ENCODE measurements around the gene KRT76.

The KRT76 gene

DNA sequence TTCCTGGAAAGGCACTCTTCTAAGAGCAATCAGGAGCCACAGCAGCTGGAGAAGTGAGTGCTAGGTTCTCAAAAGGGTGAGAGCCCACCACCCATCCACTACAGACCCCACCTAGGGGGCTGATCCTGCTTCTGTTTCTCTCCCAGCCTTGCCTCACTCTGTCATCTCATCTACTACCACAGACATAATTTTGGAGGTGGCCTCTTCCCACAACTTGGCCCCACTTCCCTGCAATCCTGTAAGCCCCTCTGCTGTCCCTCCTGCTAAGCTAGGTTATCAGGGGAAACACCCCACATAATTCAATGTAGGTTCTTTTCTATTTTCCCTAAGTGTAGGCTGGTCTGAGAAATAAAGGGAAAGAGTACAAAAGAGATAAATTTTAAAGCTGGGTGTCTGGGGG lies 16.5 kb downstream of the KRT76 start:
- TF ChIP-seq TARDBP (IDR thresholded peaks at IDR 0.05), result no peak
- TF ChIP-seq SUZ12 (IDR thresholded peaks at IDR 0.05), result no peak
- TF ChIP-seq FOXM1 (IDR thresholded peaks at IDR 0.05; ENCODE audit: borderline replicate concordance), result no peak
- TF ChIP-seq CTBP1 (IDR thresholded peaks at IDR 0.05; ENCODE audit: borderline replicate concordance), result no peak
- TF ChIP-seq FOXK2 (IDR thresholded peaks at IDR 0.05), result no peak
- no peak for TF ChIP-seq NFRKB (IDR thresholded peaks at IDR 0.05)
- DNase-seq (ENCODE audit: extremely low spot score), result no peak
- ChIA-PET CTCF (no interaction called here), POLR2A (no interaction called here)

DNA sequence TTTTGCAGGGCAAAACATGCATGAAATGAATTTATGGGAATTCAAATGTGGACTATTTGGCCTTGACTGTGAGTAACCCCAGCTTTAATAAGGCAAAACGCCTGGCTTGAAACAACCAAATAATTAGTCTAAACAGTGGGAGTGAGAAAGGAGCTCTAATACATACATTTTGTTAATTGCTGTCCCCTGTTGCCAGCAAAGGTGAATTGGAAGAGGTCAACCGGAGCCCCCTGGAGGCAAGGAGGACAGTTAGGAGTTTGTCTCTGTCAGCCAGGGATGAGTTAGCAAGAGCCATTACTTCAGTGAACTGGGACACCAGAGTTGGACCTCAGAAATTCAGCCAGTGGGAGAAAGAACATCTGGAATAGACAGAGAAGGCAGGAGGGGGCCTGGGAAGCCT lies 17.4 kb downstream of the KRT76 start:
- POLR2A ChIA-PET, result no interaction called here
- TF ChIP-seq SP1 (IDR thresholded peaks at IDR 0.05) (no peak), LEF1 (IDR thresholded peaks at IDR 0.05; ENCODE audit: borderline replicate concordance) (no peak), ARNT (IDR thresholded peaks at IDR 0.05) (no peak), FOXM1 (IDR thresholded peaks at IDR 0.05; ENCODE audit: borderline replicate concordance) (no peak), ELF4 (IDR thresholded peaks at IDR 0.05) (no peak), TARDBP (IDR thresholded peaks at IDR 0.05) (no peak), ZNF384 (IDR thresholded peaks at IDR 0.05) (no peak), FOXK2 (IDR thresholded peaks at IDR 0.05) (no peak)
- TF ChIP-seq, protein P1, sequence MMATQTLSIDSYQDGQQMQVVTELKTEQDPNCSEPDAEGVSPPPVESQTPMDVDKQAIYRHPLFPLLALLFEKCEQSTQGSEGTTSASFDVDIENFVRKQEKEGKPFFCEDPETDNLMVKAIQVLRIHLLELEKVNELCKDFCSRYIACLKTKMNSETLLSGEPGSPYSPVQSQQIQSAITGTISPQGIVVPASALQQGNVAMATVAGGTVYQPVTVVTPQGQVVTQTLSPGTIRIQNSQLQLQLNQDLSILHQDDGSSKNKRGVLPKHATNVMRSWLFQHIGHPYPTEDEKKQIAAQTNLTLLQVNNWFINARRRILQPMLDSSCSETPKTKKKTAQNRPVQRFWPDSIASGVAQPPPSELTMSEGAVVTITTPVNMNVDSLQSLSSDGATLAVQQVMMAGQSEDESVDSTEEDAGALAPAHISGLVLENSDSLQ (IDR thresholded peaks at IDR 0.05), result no peak
- no peak for DNase-seq (ENCODE audit: extremely low spot score)
- CTCF ChIA-PET, result no interaction called here

- no peak for DNase-seq (ENCODE audit: extremely low spot score)
- ChIA-PET CTCF (interaction anchor here (0.6 kb wide), 1 partner anchor 105 kb away, joined by 4 read pairs; no protein-coding TSS in a partner anchor), POLR2A (no interaction called here)
- no peak for TF ChIP-seq ELF4 (IDR thresholded peaks at IDR 0.05)
- TF ChIP-seq BHLHE40 (IDR thresholded peaks at IDR 0.05; ENCODE audit: borderline replicate concordance), result no peak
- no peak for TF ChIP-seq SUZ12 (IDR thresholded peaks at IDR 0.05)
- no peak for TF ChIP-seq SP1 (IDR thresholded peaks at IDR 0.05)
- TF ChIP-seq ZNF384 (IDR thresholded peaks at IDR 0.05), result no peak
- no peak for TF ChIP-seq ARNT (IDR thresholded peaks at IDR 0.05)
- no peak for TF ChIP-seq LEF1 (IDR thresholded peaks at IDR 0.05; ENCODE audit: borderline replicate concordance)
- no peak for TF ChIP-seq FOXK2 (IDR thresholded peaks at IDR 0.05)
- no peak for TF ChIP-seq TARDBP (IDR thresholded peaks at IDR 0.05)
- no peak for TF ChIP-seq FOXM1 (IDR thresholded peaks at IDR 0.05; ENCODE audit: borderline replicate concordance)
- no peak for TF ChIP-seq L3MBTL2 (conservative IDR thresholded peaks at IDR 0.05)
- no peak for TF ChIP-seq NFRKB (IDR thresholded peaks at IDR 0.05)
- no peak for TF ChIP-seq FOXA1 (IDR thresholded peaks at IDR 0.05)
These were observed 17.9 kb downstream of the KRT76 start for GRCh38 chr12:52759218-52759617.

- CTCF ChIA-PET, result no interaction called here
- POLR2A ChIA-PET, result no interaction called here
- no peak for TF ChIP-seq FOXK2 (IDR thresholded peaks at IDR 0.05)
- TF ChIP-seq ZNF384 (IDR thresholded peaks at IDR 0.05), result no peak
- no peak for TF ChIP-seq BHLHE40 (IDR thresholded peaks at IDR 0.05; ENCODE audit: borderline replicate concordance)
- TF ChIP-seq NFRKB (IDR thresholded peaks at IDR 0.05), result no peak
- TF ChIP-seq FOXM1 (IDR thresholded peaks at IDR 0.05; ENCODE audit: borderline replicate concordance), result no peak
- TF ChIP-seq, protein P1 (IDR thresholded peaks at IDR 0.05), result no peak
- no peak for TF ChIP-seq TARDBP (IDR thresholded peaks at IDR 0.05)
- no peak for TF ChIP-seq SUZ12 (IDR thresholded peaks at IDR 0.05)
- no peak for TF ChIP-seq ARNT (IDR thresholded peaks at IDR 0.05)
- TF ChIP-seq SP1 (IDR thresholded peaks at IDR 0.05), result no peak
- TF ChIP-seq CTBP1 (IDR thresholded peaks at IDR 0.05; ENCODE audit: borderline replicate concordance), result no peak
- no peak for TF ChIP-seq L3MBTL2 (conservative IDR thresholded peaks at IDR 0.05)
- no peak for TF ChIP-seq HDGF (IDR thresholded peaks at IDR 0.05; ENCODE audit: borderline replicate concordance)
- TF ChIP-seq ELF4 (IDR thresholded peaks at IDR 0.05), result no peak
- TF ChIP-seq FOXA1 (IDR thresholded peaks at IDR 0.05), result no peak
- no peak for TF ChIP-seq LEF1 (IDR thresholded peaks at IDR 0.05; ENCODE audit: borderline replicate concordance)
- no peak for DNase-seq (ENCODE audit: extremely low spot score)
These were observed 19.5 kb downstream of the KRT76 start for GRCh38 chr12:52757449-52758176.

GRCh38 chr12:52756281-52756960 lies 20.7 kb downstream of the KRT76 start:
- CTCF ChIA-PET, result no interaction called here
- no peak for TF ChIP-seq BHLHE40 (IDR thresholded peaks at IDR 0.05; ENCODE audit: borderline replicate concordance)
- POLR2A ChIA-PET, result no interaction called here
- no peak for DNase-seq (ENCODE audit: extremely low spot score)

DNA sequence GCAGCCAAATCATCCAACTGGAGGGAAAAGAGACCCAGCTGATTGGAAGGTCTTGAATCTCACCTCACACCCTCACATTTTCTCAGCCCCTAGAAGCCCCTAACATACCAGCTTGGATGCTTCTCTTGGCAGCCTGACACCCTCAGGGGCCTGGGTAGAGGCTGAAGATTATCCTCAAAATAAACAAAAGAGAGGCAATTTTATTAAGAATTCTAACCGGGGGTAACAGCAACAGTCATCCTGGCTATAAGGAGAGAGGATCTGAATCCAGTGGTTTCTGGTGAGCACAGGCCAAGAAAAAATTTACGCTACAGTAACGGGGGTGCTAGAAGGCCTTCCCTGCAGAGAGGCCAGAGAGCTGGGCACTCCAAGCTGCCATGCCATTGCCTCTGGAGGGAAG lies 21.6 kb downstream of the KRT76 start:
- TF ChIP-seq TARDBP (IDR thresholded peaks at IDR 0.05), result no peak
- no peak for TF ChIP-seq NFRKB (IDR thresholded peaks at IDR 0.05)
- TF ChIP-seq FOXA1 (IDR thresholded peaks at IDR 0.05), result no peak
- TF ChIP-seq FOXM1 (IDR thresholded peaks at IDR 0.05; ENCODE audit: borderline replicate concordance), result no peak
- no peak for TF ChIP-seq BHLHE40 (IDR thresholded peaks at IDR 0.05; ENCODE audit: borderline replicate concordance)
- DNase-seq (ENCODE audit: extremely low spot score), result no peak
- POLR2A ChIA-PET, result no interaction called here
- CTCF ChIA-PET, result no interaction called here

- TF ChIP-seq ZNF384 (IDR thresholded peaks at IDR 0.05) (no peak), TARDBP (IDR thresholded peaks at IDR 0.05) (no peak), FOXK2 (IDR thresholded peaks at IDR 0.05) (no peak), BHLHE40 (IDR thresholded peaks at IDR 0.05; ENCODE audit: borderline replicate concordance) (no peak), SUZ12 (IDR thresholded peaks at IDR 0.05) (no peak), HDGF (IDR thresholded peaks at IDR 0.05; ENCODE audit: borderline replicate concordance) (no peak), SP1 (IDR thresholded peaks at IDR 0.05) (no peak), NFRKB (IDR thresholded peaks at IDR 0.05) (no peak), FOXA1 (IDR thresholded peaks at IDR 0.05) (no peak)
- TF ChIP-seq, protein P1 (IDR thresholded peaks at IDR 0.05), result no peak
- POLR2A ChIA-PET, result no interaction called here
- DNase-seq (ENCODE audit: extremely low spot score), result no peak
- CTCF ChIA-PET, result no interaction called here
These were observed 23.0 kb downstream of the KRT76 start for GRCh38 chr12:52754135-52754534.

All from HEK293T (cell line).